Loucy (cell line): ENCODE measurements around the gene PPA2.

Experiments used
- EZH2phosphoT487 ChIP-seq: fragments of 200-600 bp; IDR thresholded peaks from 2 replicates; pipeline ENCODE4 v1.6.1; 2018; ENCODE audit warnings: antibody characterized with exemption, mild to moderate bottlenecking, moderate library complexity, borderline replicate concordance
- TF ChIP-seq, protein P1 (sequence below): fragments of 200-600 bp; sonication (generic); conservative IDR thresholded peaks from 2 replicates; pipeline ENCODE4 v1.5.1; 2014; ENCODE audit warnings: mild to moderate bottlenecking, antibody characterized with exemption, low read length

DNA sequence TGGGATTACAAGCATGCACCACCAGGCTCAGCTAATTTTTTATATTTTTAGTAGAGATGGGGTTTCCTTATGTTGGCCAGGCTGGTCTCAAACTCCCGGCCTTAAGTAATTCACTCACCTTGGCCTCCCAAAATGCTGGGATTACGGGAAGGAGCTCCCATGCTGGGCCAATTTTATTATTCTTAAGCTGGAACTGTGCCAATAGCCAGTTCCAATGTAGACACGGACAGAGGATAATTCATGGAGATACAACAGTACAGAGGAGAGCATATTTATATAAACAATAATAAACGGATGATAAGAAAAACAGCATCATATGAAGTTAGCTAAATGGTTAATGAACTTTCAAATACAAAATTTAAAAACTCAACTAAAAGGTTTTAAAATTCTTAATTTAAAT is 87.8 kb downstream of the PPA2 start:
- TF ChIP-seq, protein P1, sequence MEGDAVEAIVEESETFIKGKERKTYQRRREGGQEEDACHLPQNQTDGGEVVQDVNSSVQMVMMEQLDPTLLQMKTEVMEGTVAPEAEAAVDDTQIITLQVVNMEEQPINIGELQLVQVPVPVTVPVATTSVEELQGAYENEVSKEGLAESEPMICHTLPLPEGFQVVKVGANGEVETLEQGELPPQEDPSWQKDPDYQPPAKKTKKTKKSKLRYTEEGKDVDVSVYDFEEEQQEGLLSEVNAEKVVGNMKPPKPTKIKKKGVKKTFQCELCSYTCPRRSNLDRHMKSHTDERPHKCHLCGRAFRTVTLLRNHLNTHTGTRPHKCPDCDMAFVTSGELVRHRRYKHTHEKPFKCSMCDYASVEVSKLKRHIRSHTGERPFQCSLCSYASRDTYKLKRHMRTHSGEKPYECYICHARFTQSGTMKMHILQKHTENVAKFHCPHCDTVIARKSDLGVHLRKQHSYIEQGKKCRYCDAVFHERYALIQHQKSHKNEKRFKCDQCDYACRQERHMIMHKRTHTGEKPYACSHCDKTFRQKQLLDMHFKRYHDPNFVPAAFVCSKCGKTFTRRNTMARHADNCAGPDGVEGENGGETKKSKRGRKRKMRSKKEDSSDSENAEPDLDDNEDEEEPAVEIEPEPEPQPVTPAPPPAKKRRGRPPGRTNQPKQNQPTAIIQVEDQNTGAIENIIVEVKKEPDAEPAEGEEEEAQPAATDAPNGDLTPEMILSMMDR: no peak
- no peak for TF ChIP-seq EZH2phosphoT487
